Stimulated activated CD8-positive, alpha-beta memory T cell treated with anti-CD3 and anti-CD28 coated beads, Interleukin-15, amount 100 ng/mL, for 1 hour (primary cell): Measurements from ENCODE around the gene ECE2.

ENCODE experiments used
- DNase-seq: peaks from one replicate; pipeline ENCODE4 v3.0.0-alpha.2; 2020; ENCODE audit warnings: low read depth

The ECE2 gene

GRCh38 chr3:184314700-184315542, 39.1 kb downstream of the ECE2 start:
- DNase-seq: no peak

- DNase-seq: no peak
Measured at GRCh38 chr3:184315543-184315867, 39.7 kb downstream of the ECE2 start.

- no peak for DNase-seq
Measured at GRCh38 chr3:184315871-184316661, 40.2 kb downstream of the ECE2 start.

- no peak for DNase-seq
Measured at GRCh38 chr3:184316792-184317191, 41.0 kb downstream of the ECE2 start.

GRCh38 chr3:184317201-184317600, 41.4 kb downstream of the ECE2 start:
- DNase-seq: no peak

GRCh38 chr3:184320104-184320445, 44.3 kb downstream of the ECE2 start:
- no peak for DNase-seq

GRCh38 chr3:184321666-184322065, 45.8 kb downstream of the ECE2 start:
- no peak for DNase-seq

GRCh38 chr3:184322731-184323487, 47.1 kb downstream of the ECE2 start:
- DNase-seq: no peak

- no peak for DNase-seq
Measured at GRCh38 chr3:184323696-184324095, 47.9 kb downstream of the ECE2 start.

GRCh38 chr3:184325269-184325668, 49.4 kb downstream of the ECE2 start:
- no peak for DNase-seq

- no peak for DNase-seq
Measured at GRCh38 chr3:184325715-184326369, 50.0 kb downstream of the ECE2 start.

- no peak for DNase-seq
Measured at GRCh38 chr3:184327171-184327570, 51.3 kb downstream of the ECE2 start.

- DNase-seq: no peak
Measured at GRCh38 chr3:184328516-184328915, 52.7 kb downstream of the ECE2 start.

GRCh38 chr3:184332370-184333090, 56.7 kb downstream of the ECE2 start:
- DNase-seq: no peak

- DNase-seq: no peak
Measured at GRCh38 chr3:184333190-184333589, 57.4 kb downstream of the ECE2 start.

GRCh38 chr3:184333700-184334099, 57.9 kb downstream of the ECE2 start:
- no peak for DNase-seq

- DNase-seq: no peak
Measured at GRCh38 chr3:184334470-184335158, 58.8 kb downstream of the ECE2 start.

GRCh38 chr3:184335291-184335660, 59.5 kb downstream of the ECE2 start:
- DNase-seq: no peak

GRCh38 chr3:184335661-184336546, 60.1 kb downstream of the ECE2 start:
- peak; percentile 77 for DNase-seq
